GM23338 (cell line): ENCODE measurements around the gene IMMP2L. TPM values are rescaled to one million over a fixed set of nuclear protein-coding genes. Genes with fewer than 3 reads are reported as not detected.

ENCODE experiments used
- ATAC-seq: fragments of 200-7000 bp; cut with Tn5 transposase; 3 replicates; pipeline ENCODE4 v1.9.1; 2020
- DNase-seq: peaks from one replicate; pipeline ENCODE4 v3.0.0-alpha.2; 2015; ENCODE audit warnings: low spot score
- H2AFZ ChIP-seq: fragments of 200-600 bp; sonication (generic); 2 replicates; pipeline ENCODE4 v1.8.0; 2016; ENCODE audit warnings: antibody characterized with exemption, mild to moderate bottlenecking, moderate library complexity
- H3F3A ChIP-seq: fragments of 200-600 bp; sonication (generic); replicated peaks from 2 replicates; pipeline ENCODE4 v1.8.0; 2017; ENCODE audit warnings: antibody characterized with exemption, mixed run types, low read depth
- H3K27ac ChIP-seq: fragments of 200-600 bp; sonication (generic); 2 replicates; pipeline ENCODE4 v1.6.1; 2016; ENCODE audit warnings: low read depth
- H3K27me3 ChIP-seq: fragments of 200-600 bp; sonication (generic); 2 replicates; pipeline ENCODE4 v1.8.0; 2016; ENCODE audit warnings: mild to moderate bottlenecking, mixed run types, moderate library complexity; ENCODE audit not compliant: insufficient read depth
- H3K36me3 ChIP-seq: fragments of 200-600 bp; sonication (generic); 2 replicates; pipeline ENCODE4 v1.8.0; 2016; ENCODE audit warnings: mild to moderate bottlenecking; ENCODE audit not compliant: insufficient read depth
- H3K4me1 ChIP-seq: fragments of 200-600 bp; sonication (generic); 2 replicates; pipeline ENCODE4 v1.8.0; 2016; ENCODE audit warnings: mild to moderate bottlenecking, moderate library complexity; ENCODE audit not compliant: insufficient read depth
- H3K4me2 ChIP-seq: fragments of 200-600 bp; sonication (generic); 2 replicates; pipeline ENCODE4 v1.7.1; 2017; ENCODE audit warnings: mixed run types
- H3K4me3 ChIP-seq: fragments of 200-600 bp; sonication (generic); 2 replicates; pipeline ENCODE4 v1.6.1; 2016; ENCODE audit warnings: mixed run types
- H3K79me2 ChIP-seq: fragments of 200-600 bp; sonication (generic); replicated peaks from 2 replicates; pipeline ENCODE4 v1.8.0; 2017; ENCODE audit warnings: mild to moderate bottlenecking; ENCODE audit not compliant: insufficient read depth
- H3K9me2 ChIP-seq: fragments of 200-600 bp; sonication (generic); 2 replicates; pipeline ENCODE4 v1.8.0; 2017; ENCODE audit not compliant: insufficient read depth
- H4K20me1 ChIP-seq: fragments of 200-600 bp; sonication (generic); replicated peaks from 2 replicates; pipeline ENCODE4 v1.8.0; 2017; ENCODE audit warnings: mild to moderate bottlenecking; ENCODE audit not compliant: insufficient read depth
- H3K27ac Mint-ChIP-seq: 2 replicates; pipeline ENCODE4 v1.8.0; 2020; ENCODE audit warnings: inconsistent platforms, mild to moderate bottlenecking, moderate library complexity, mixed read lengths
- H3K27me3 Mint-ChIP-seq: 3 replicates; pipeline ENCODE4 v1.8.0; 2022; ENCODE audit warnings: low read depth, mild to moderate bottlenecking, moderate library complexity, mixed read lengths, inconsistent platforms; ENCODE audit not compliant: insufficient read depth, poor library complexity
- H3K36me3 Mint-ChIP-seq: 3 replicates; pipeline ENCODE4 v1.8.0; 2021; ENCODE audit warnings: low read depth, mild to moderate bottlenecking, inconsistent platforms, moderate library complexity, mixed read lengths
- H3K4me1 Mint-ChIP-seq: 3 replicates; pipeline ENCODE4 v1.8.0; 2020; ENCODE audit warnings: mild to moderate bottlenecking, inconsistent platforms, mixed read lengths
- H3K4me3 Mint-ChIP-seq: 3 replicates; pipeline ENCODE4 v1.8.0; 2021; ENCODE audit warnings: moderate library complexity, mild to moderate bottlenecking, inconsistent platforms, mixed read lengths
- H3K9me3 Mint-ChIP-seq: 3 replicates; pipeline ENCODE4 v1.8.0; 2020; ENCODE audit warnings: moderate library complexity, mild to moderate bottlenecking, inconsistent platforms, mixed read lengths
- ETS1 ChIP-seq: IDR thresholded peaks from 2 replicates; pipeline ENCODE4 v1.6.1; 2016; ENCODE audit warnings: antibody characterized with exemption
- EZH2 ChIP-seq: fragments of 200-600 bp; sonication (generic); IDR thresholded peaks from one replicate; pipeline ENCODE4 v1.8.0; 2017; ENCODE audit warnings: antibody characterized with exemption, mild to moderate bottlenecking, low read depth; ENCODE audit not compliant: unreplicated experiment
- EZH2phosphoT487 ChIP-seq: fragments of 200-600 bp; sonication (generic); IDR thresholded peaks from one replicate; pipeline ENCODE4 v1.8.1; 2018; ENCODE audit warnings: antibody characterized with exemption; ENCODE audit not compliant: unreplicated experiment
- JUNB ChIP-seq: IDR thresholded peaks from one replicate; pipeline ENCODE4 v1.6.1; 2016; ENCODE audit warnings: antibody characterized with exemption; ENCODE audit not compliant: unreplicated experiment
- NANOG ChIP-seq: IDR thresholded peaks from 2 replicates; pipeline ENCODE4 v1.6.1; 2016; ENCODE audit warnings: antibody characterized with exemption, borderline replicate concordance
- POLR2AphosphoS5 ChIP-seq: IDR thresholded peaks from 2 replicates; pipeline ENCODE4 v1.6.1; 2016; ENCODE audit warnings: antibody characterized with exemption, low read depth
- REST ChIP-seq: IDR thresholded peaks from one replicate; pipeline ENCODE4 v1.6.1; 2018; ENCODE audit warnings: antibody characterized with exemption; ENCODE audit not compliant: unreplicated experiment
- STAT1 ChIP-seq: IDR thresholded peaks from one replicate; pipeline ENCODE4 v1.6.1; 2016; ENCODE audit warnings: antibody characterized with exemption; ENCODE audit not compliant: unreplicated experiment
- ZNF331 ChIP-seq: fragments of 250-450 bp; sonication (Bioruptor Pico); IDR thresholded peaks from 2 replicates; pipeline ENCODE4 v1.5.0; 2020; ENCODE audit warnings: low read depth, mild to moderate bottlenecking, moderate library complexity
- ZNF462 ChIP-seq: fragments of 250-450 bp; sonication (Bioruptor Pico); IDR thresholded peaks from 2 replicates; pipeline ENCODE4 v1.5.0; 2020; ENCODE audit warnings: mild to moderate bottlenecking, moderate library complexity
- polyA plus RNA-seq: library from polyadenylated mRNA; unstranded; fragments of >200 nt; fragmentation: Nextera tagmentation; extraction: Ambion mirVana; gene quantifications from 2 replicates; pipeline ENCODE4 v1.2.1, GENCODE V29; 2016
- total RNA-seq: library from RNA; depleted of rRNA; stranded (reverse); fragments of >200 nt; shearing (Covaris generic); gene quantifications from 2 replicates; pipeline ENCODE4 v1.2.3, GENCODE V29; 2014
- TF ChIP-seq, protein P1 (sequence below), 2 experiments: fragments of 200-600 bp in 1 of 2; sonication (generic) in 1 of 2; conservative IDR thresholded peaks; 2 replicates each; pipeline versions ENCODE4 v1.5.1 to v1.6.1; 2016 to 2017; ENCODE audit warnings: antibody characterized with exemption in 2 of 2, low read depth in 2 of 2, mild to moderate bottlenecking in 2 of 2, moderate library complexity in 1 of 2

IMMP2L gene
- total and polyA plus RNA-seq, 2 experiments from 2014 or later = 7.3 to 14.0 TPM

- no peak for TF ChIP-seq STAT1
- TF ChIP-seq EZH2 = no peak
- no peak for TF ChIP-seq ETS1
- TF ChIP-seq ZNF331 (CRISPR knock-in tag) = no peak
Measured at GRCh38 chr7:111080495-111081105, 481.7 kb downstream of the IMMP2L start (continued).

DNA sequence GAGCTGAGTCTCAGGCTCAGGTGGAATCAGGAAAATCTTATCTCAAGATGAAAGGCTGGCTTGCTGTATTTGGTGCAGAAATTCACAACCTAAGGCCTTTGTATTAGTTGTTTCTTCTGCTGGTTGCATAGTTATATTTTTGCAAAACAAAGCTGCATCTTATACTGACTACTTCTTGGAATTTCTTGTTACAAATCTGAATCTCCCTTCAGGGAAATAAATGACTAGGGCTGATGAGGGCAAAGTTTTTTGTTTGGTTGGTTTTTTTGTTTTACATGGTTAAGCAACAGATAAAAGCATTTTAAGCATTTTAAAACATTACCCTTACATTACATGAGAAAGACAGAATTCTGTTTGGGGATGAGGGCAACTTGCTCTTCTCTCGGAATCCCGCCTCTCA lies 485.3 kb downstream of the IMMP2L start:
- H3K36me3 ChIP-seq = no peaks in the 10 kb centered on the region
- TF ChIP-seq EZH2phosphoT487 (no peak), NANOG (no peak), ZNF462 (CRISPR knock-in tag) (no peak), REST (no peak), POLR2AphosphoS5 (no peak), ETS1 (no peak), JUNB (no peak)
- TF ChIP-seq, protein P1, sequence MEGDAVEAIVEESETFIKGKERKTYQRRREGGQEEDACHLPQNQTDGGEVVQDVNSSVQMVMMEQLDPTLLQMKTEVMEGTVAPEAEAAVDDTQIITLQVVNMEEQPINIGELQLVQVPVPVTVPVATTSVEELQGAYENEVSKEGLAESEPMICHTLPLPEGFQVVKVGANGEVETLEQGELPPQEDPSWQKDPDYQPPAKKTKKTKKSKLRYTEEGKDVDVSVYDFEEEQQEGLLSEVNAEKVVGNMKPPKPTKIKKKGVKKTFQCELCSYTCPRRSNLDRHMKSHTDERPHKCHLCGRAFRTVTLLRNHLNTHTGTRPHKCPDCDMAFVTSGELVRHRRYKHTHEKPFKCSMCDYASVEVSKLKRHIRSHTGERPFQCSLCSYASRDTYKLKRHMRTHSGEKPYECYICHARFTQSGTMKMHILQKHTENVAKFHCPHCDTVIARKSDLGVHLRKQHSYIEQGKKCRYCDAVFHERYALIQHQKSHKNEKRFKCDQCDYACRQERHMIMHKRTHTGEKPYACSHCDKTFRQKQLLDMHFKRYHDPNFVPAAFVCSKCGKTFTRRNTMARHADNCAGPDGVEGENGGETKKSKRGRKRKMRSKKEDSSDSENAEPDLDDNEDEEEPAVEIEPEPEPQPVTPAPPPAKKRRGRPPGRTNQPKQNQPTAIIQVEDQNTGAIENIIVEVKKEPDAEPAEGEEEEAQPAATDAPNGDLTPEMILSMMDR (conservative IDR thresholded peaks at IDR 0.05; ENCODE audit: low read depth in 2 of 2) = no peak

More for the DNA sequence above, 485.3 kb downstream of the IMMP2L start:
- Histone ChIP-seq H3K27ac (no peak overlapping the region), H3F3A (no peaks in the 10 kb centered on the region), H3K4me3 (no peak overlapping the region), H3K79me2 (no peaks in the 10 kb centered on the region), H4K20me1 (no peaks in the 10 kb centered on the region), H3K4me1 (peaks cover 37% of the 10 kb centered on the region), H3K9me2 (no peaks in the 10 kb centered on the region), H3K27me3 (no peaks in the 10 kb centered on the region), H3K4me2 (no peak overlapping the region), H2AFZ (no peak overlapping the region)
- H3K27ac Mint-ChIP-seq = no peak overlapping the region
- DNase-seq (no peak), ATAC-seq (no peak)
- H3K27me3 Mint-ChIP-seq = no peaks in the 10 kb centered on the region
- peaks cover 35% of the 10 kb centered on the region for H3K4me1 Mint-ChIP-seq
- no peaks in the 10 kb centered on the region; the same call in 2 of the 3 replicates for H3K36me3 Mint-ChIP-seq
- H3K9me3 Mint-ChIP-seq = no peaks in the 10 kb centered on the region
- H3K4me3 Mint-ChIP-seq = no peak overlapping the region
